GM21619 (cell line): Measurements from ENCODE around the gene DEPP1.

Experiments used
- ATAC-seq: cut with Tn5 transposase; IDR thresholded peaks from one replicate; pipeline ENCODE4 v1.9.1; 2021; ENCODE audit not compliant: unreplicated experiment

Gene DEPP1

DNA sequence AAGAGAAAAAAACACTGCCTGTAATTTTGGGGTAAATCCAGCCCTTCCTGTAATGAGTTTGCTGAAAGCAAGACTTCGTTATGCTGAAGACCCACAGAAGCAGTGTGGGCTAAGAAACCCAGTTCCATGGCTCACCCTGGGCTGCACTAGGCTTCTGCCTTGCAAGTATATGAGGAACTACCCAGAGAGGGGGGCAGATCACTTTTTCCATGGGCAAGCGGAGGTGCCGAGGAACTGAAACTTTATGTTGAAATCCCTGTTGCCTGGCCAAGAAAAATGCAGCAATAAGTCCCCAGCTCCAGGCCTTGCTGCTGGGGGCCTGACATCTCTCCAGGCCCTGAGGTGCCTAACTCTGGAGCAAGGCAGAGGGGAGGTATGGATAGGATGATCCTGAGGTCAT lies 10.5 kb downstream of the DEPP1 start:
- no peak for ATAC-seq

- ATAC-seq: no peak
These were observed 11.0 kb downstream of the DEPP1 start for GRCh38 chr10:44967616-44968015.

GRCh38 chr10:44966816-44967509 lies 11.6 kb downstream of the DEPP1 start:
- ATAC-seq: no peak

GRCh38 chr10:44966129-44966815 lies 12.3 kb downstream of the DEPP1 start:
- ATAC-seq: peak; percentile 32

- peak; percentile 42 for ATAC-seq
These were observed 12.9 kb downstream of the DEPP1 start for GRCh38 chr10:44965651-44966097.

DNA sequence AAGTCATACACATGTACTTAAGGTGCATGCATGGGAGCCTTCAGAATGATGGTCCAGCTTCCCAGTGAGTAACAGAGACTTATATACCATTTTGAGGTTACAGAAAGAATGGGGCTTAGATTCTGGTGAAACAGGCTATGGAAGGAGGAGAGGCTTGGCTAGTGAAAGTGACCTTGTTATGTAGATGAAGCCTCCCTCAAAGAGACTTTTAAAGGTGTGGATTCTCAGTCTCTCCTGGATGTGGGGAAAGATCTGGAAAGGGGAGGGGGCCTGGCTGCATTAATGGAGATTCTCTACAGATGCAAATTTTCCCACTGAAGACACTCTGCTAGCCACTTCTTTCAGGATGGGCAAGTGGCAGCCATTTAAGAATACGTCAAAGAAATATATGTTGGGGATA lies 13.5 kb downstream of the DEPP1 start:
- no peak for ATAC-seq

GRCh38 chr10:44963772-44964633 lies 14.6 kb downstream of the DEPP1 start:
- no peak for ATAC-seq

DNA sequence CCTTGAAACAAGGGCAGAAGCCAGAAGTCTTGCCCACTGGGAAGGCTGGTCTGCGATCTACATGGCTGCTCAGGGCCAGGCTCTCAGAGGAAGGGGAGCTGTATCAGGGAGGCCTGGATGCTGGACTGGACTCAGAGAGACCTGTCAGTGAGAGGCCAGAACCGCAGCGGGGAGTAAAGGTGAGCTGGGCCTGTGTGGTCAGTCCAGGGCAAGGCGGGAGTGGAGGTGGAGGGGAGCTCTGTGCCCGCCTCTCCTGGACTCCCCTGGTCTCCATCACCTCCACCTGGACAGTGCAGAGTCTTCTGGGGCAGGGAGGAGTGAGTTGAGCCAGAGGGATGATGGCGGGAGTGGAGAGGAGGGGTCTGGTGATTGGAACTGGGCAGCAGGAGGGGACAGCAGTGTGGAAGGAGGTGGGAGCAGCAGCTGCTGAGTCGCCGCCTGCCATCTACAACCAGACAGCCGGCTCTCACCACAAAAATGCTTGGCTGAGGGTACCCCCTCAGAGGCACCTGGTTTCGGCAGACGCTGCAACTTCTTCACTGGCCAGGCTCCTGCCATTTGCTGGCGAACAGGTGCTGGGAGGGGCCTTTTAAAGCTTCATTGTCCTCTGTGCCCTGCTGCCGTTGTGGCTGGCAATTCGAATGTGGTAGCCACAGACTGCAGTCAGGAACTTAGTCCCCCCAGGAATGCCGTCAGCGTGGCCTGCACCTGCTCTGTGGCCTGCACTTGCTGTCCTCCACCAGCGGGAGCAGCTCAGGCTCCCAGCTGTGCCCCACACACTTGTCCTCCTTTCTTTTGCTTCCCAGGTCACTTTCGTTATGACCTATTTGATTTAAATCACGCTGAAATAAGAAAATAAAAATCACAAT lies 15.5 kb downstream of the DEPP1 start:
- ATAC-seq: no peak

- ATAC-seq: no peak
These were observed 16.5 kb downstream of the DEPP1 start for GRCh38 chr10:44961931-44962750.

DNA sequence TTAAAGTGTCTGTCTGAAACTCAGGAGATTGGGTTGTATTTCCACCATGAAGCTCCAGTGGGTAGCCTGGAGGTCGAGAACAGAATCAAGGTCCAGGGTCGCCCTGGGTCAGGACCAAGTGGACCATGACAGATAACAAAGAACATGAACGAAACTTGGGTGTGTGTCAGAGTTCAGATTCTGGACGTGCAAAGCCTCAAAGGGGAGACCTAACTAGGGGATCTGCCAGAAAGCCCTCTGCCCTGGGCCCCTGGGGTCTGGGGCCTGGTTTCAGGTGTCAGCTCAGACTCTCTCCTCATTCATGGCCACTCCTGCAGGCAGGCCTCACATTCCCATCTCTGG lies 17.4 kb downstream of the DEPP1 start:
- ATAC-seq: no peak

DNA sequence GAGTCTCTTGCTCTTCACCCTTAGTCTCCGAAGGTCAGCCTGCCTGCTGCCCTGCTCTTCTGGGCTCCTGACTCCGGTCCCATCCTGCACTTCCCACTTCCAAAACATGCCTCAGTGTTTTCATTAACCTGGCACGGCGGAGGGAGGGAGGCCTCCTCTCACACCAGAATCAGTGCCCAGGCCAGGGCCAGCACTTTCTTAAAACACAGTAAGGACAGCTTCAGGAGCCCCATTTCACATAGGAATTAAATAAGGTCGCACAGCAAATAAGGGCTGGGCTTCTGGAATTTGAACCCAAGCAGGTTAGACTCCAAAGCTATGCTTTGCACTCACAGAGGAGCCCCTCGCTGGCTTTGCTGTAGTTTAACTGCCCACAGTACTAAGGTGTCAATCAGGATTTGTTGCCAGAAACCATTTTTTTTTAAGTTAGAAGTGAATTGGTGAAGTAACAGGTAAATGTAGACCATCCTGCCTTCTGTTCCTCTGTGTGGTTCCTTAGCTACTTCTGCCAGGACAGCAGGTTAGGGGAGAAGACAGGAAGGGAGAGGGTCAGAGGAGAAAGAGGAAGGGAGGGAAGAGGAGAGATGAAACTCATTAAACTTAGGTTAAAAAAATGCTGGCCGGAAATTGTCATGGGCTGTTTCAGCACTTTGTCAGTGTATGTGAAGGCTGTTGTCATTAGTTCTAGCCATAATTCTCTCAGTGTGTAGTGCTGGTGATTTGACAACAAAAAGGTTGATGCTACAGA lies 18.0 kb downstream of the DEPP1 start:
- no peak for ATAC-seq

DNA sequence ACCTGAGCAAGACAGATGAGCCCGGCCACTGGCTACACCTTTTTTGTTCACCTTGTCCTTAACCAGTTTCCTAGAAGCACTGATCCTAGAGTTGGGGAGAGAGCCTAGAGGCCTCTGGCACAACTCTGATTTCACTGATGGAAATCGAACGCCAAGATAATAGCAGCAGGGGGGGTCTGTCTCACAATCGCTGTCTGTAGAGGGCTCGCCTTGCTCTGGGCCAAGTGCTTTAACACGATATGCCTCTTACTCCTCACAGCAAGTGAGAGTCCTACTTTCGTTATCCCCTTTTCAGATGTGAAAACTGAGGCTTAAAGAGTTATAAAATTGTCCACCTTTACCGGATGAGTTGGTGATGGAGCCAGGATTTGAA lies 18.5 kb downstream of the DEPP1 start:
- ATAC-seq: no peak

- peak; percentile 92 for ATAC-seq
These were observed 19.1 kb downstream of the DEPP1 start, which contains the start of gene RASSF4 for GRCh38 chr10:44959247-44960087. Gene RASSF4 (plus strand): TSS chr10:44959802. CDS start chr10:44970203, 10,401 bp downstream.

- no peak for ATAC-seq
These were observed 19.7 kb downstream of the DEPP1 start for GRCh38 chr10:44958898-44959246.

DNA sequence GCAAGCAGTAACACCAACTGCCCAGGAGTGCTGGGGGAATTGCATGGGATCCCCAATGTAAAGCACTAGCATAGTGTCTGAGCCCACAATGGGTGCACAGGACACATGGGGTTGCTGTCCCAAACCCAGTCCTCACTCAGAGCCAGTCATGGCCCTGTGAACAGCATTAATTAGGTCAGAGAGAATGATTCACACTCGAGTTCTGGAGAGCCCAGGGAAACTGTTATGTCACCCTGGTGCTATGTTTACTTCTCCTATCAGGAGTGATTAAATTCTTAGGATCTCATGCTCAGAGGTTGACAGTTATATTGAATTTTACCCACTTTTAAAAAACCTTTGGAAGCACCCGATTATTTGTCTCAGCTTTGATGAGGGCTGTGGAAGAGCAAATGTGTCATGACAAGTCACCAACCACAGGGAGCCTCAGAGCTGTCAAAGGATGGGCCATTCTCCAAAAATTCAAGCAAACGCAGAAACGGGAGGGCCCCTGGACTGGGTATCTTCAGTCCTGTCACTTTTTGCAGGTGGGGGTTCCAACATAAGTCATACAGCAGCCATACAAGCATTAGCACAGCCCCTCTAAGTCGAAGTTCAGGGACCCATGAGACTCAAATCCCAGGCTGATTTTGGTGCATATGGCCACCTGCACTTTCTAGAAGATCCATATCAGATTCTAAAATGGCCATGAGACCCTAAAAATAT lies 20.3 kb downstream of the DEPP1 start:
- ATAC-seq: no peak

DNA sequence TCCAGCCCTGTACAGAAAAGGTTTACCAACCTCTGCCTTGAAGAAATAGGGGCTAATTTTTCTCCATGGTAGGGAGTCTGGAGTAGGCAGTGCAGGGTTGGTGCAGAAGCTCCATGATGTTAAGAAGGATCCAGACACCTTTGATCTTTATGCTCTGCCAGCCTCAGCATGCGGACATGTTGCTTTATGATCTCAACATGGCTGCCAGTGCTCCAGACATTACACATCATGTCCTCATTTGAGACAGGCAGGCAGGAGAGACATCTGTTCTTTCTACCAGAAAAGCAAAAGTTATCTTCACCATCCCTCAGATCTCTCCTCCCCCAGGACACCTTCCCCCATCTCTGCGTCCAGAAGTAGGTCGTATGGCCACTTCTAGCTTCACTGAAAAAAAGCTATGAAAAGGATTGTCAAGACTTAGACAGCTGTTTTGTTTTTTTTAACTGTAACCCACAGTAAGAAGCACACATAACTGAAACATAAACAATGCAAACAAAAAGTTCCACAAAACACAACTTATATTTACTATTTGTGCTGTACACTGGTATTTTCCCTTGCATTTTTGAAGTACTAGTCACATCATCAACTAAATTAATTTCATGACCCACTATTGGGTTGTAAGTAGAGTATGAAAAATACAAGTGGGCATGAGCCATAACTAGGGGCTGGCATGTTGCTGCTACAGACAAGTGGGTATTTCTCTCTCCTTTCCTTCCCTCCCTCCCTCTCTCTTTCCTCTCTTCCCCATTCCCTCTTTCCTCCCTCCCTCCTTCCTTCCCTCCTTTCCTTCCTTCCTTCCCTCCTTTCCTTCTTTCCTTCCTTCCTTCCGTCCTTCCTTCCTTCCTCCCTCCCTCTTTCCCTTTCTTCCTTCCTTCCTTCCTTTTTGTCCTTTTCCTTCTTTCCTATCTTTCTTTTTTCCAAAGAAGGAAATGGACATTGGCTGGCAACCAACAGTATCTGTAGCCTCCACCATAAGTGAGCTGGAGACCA lies 21.6 kb downstream of the DEPP1 start:
- no peak for ATAC-seq

DNA sequence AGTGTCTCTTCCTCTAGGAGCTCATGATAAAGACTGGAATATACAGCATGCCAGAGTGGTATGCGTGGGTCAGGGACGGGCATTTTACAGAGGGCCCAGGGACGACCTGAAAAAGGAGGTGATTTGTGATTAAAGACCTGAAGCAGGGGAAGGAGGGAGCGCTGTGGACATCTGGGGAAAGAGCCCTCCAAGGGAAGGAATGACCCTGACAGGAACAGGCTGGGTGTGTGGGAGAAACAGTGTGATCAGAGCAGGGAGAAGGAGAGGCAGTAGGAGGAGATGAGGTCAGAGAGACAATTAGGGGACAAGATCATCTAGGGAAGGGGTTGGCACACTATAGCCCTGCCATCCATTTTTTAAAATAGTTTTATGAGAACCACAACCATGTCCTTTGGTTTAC lies 22.4 kb downstream of the DEPP1 start:
- no peak for ATAC-seq
